ENCODE data around the gene NFIA.

- TF ChIP-seq CTCF (conservative IDR thresholded peaks at IDR 0.05 in 1 of 2, IDR thresholded peaks at IDR 0.05 in 1 of 2; ENCODE audit: low read depth in 1 of 2, low read length in 2 of 2), result no peak
- no peak for TF ChIP-seq EZH2 (IDR thresholded peaks at IDR 0.05; ENCODE audit: low read length, missing control alignments)
These were observed 93.6 kb downstream of the NFIA start for GRCh38 chr1:61175976-61176375.

Data from fibroblast of lung (primary cell).